GM12864 (cell line): ENCODE measurements around the gene PAX3.

ENCODE experiments used
- DNase-seq: peaks from one replicate; pipeline ENCODE4 v3.0.0-alpha.2; 2011; ENCODE audit warnings: low read depth
- H3K4me3 ChIP-seq: 2 replicates; pipeline ENCODE4 v1.5.1; 2011; ENCODE audit warnings: mild to moderate bottlenecking, low read depth, low read length, control low read depth
- TF ChIP-seq, protein P1 (sequence below): IDR thresholded peaks from 2 replicates; pipeline ENCODE4 v1.5.1; 2011; ENCODE audit warnings: low read depth, mild to moderate bottlenecking, moderate library complexity, low read length, control low read depth, inconsistent platforms; ENCODE audit errors: missing control alignments

The PAX3 gene

DNA sequence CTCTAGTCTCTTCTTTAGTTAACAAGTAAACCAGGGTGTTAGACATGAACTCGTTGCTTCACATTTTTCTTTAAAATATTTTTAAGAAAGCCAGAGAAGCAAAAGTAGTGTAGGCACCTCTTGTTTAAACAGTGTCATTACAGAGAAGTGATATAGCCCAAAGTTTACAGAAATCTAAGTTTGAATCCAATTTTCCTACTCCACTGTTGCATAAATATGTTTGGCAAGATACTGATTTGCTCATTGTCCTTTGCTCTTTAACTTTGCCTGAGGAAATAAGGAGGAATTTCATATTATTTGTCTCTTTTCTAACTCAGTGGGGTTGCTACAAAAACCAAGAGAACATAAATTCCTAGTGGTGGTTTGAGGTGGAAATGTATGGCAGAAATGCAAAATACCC lies 81.1 kb downstream of the PAX3 start:
- TF ChIP-seq, protein P1, sequence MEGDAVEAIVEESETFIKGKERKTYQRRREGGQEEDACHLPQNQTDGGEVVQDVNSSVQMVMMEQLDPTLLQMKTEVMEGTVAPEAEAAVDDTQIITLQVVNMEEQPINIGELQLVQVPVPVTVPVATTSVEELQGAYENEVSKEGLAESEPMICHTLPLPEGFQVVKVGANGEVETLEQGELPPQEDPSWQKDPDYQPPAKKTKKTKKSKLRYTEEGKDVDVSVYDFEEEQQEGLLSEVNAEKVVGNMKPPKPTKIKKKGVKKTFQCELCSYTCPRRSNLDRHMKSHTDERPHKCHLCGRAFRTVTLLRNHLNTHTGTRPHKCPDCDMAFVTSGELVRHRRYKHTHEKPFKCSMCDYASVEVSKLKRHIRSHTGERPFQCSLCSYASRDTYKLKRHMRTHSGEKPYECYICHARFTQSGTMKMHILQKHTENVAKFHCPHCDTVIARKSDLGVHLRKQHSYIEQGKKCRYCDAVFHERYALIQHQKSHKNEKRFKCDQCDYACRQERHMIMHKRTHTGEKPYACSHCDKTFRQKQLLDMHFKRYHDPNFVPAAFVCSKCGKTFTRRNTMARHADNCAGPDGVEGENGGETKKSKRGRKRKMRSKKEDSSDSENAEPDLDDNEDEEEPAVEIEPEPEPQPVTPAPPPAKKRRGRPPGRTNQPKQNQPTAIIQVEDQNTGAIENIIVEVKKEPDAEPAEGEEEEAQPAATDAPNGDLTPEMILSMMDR, result no peak
- no peak overlapping the region for H3K4me3 ChIP-seq
- DNase-seq, result no peak

DNA sequence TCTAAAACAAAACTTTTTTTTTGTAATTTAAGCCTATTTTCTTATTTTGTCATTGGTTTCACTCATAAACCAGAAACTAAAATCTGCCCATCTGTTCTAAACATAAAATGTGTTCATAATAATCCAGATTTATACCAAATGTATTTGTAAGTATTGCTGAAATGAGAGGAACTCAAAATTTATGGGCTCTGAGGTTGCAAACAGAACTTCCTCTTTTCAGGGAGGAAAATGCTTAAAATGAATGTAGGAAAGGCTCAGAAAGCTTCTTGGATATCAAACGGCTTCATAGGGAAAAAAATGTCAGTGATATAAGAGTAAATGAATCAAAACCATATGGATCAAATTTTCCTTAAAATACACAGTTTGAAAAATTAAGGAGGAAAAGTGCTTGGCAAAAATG lies 83.9 kb downstream of the PAX3 start:
- TF ChIP-seq, protein P1, result no peak
- DNase-seq, result no peak
- H3K4me3 ChIP-seq, result no peak overlapping the region

DNA sequence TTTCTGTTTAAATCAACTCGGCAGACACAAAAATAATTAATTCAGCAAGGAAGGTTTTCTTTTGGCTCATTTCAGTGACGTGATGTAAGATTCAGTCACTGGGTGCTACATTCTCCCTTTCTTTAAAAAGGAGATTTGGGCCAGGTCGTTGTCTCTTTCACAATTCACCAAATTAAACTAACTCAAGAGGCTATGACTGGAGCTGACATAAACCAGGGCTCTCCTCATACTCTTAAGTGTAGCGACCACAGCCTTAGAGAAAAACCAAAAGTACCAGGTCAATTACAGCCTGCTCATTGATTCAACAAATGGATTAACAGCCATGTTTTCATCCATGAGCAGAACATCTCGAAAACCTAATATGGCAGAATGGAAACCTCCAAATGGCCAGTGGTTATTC lies 85.7 kb downstream of the PAX3 start:
- DNase-seq, result no peak
- H3K4me3 ChIP-seq, result no peak overlapping the region
- TF ChIP-seq, protein P1, result no peak

DNA sequence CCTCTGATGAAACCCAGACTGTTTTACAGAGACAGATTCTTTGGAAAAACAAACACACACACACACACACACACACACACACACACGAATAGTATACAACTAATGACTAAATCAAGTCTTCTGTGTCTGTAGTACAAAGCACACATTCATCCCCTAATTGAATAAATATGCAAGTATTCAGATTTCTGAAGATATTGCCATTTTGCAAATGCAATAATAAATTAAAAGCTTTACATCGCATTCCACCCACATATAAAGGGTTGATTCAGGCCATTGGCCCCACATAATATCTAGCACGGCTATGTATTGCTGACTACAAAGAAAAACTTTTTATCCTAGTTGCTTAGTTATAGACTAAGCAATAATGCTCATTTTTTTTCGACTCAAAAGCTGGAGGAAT lies 86.2 kb downstream of the PAX3 start:
- H3K4me3 ChIP-seq, result no peak overlapping the region
- TF ChIP-seq, protein P1, result no peak
- no peak for DNase-seq

DNA sequence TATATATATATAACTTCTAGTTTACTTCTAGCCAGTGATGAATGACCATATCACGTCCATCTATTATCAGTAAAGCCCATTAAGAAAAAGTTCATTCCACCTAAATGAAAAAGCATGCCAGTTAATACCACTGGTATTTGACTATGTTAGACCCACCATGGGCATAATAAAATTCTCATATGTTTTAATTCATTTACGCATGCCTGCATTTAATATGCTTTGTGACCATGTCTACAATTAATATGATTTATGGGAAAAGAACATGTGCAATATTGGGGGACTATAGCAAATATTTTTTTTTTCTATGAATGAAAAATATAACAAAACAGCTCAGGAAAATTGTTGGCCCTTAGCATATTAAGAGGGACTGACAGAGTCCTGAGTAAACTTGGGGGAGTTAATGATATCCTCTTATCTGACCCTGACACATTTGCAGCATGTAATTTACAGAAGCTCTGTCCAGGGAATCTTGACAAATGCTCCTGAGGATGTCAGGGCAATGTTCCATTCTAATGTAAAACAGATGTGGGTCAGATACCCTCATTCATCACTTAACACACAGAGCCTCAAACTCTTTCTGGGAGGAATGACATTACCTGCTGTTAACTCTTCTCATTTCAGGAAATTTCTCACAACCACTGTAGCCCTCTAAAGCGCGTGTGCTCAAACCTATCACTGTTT lies 90.6 kb downstream of the PAX3 start:
- no peak overlapping the region for H3K4me3 ChIP-seq
- DNase-seq, result no peak
- TF ChIP-seq, protein P1, result no peak

DNA sequence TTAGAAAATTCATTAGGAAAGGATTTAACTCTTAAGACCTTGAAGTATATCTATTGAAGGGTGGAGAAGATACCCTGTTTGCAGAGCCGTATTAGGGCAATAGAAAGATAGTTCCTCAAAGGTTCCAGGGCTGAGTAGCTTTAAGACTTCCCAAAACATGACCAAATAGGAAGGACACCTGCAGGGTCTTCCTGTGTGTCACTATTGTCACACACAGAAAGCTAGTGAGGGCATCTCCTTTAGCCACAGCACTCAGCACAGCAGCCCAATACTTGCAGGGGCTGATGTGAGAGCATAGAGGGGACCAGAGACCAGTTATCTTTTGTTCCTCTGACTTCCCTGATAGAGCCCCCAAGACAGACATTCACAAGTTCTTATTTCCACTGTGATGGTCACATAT lies 93.7 kb downstream of the PAX3 start:
- TF ChIP-seq, protein P1, result no peak
- DNase-seq, result no peak
- no peak overlapping the region for H3K4me3 ChIP-seq

DNA sequence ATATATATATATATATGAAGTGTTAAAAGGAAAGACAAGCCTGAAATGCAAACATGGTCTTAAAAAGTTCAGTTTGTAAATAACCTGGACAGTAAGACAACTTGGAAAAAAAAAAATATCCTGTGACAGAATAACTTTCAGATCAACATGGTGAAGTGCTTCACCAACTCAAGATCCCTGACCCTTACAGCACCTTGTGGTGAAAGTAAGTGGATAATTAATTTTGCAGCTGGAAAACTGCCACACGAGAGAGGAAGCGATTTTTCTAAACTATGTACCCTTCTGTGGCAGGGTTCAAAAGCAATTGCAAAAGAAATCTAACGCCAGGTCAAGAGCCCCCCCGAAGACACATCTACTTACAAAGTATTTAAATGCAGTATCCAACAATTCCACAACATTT lies 95.8 kb downstream of the PAX3 start:
- no peak overlapping the region for H3K4me3 ChIP-seq
- DNase-seq, result no peak
- TF ChIP-seq, protein P1, result no peak
